ENCODE measurements around the gene PDLIM1.
"Not testable (repeated sequence)": the region's sequence is repeated elsewhere in the genome, so short reads cannot be mapped to it uniquely, and the experiment has no call there.

DNA sequence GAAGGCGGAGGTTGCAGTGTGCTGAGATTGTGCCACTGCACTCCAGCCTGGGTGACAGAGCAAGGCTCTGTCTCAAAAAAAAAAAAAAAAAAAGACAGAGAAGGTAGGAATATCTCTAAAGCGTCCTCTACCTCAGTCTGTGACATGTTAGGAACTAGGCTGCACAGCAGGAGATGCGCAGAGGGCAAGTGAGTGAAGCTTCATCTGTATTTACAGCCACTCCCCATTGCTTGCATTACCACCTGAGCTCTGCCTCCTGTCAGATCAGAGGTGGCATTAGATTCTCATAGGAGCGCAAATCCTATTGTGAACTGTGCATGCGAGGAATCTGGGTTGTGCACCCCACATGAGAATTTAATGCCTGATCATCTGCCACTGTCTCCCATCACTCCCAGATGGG lies 87.9 kb downstream of the PDLIM1 start:
- TF ChIP-seq, protein P1, sequence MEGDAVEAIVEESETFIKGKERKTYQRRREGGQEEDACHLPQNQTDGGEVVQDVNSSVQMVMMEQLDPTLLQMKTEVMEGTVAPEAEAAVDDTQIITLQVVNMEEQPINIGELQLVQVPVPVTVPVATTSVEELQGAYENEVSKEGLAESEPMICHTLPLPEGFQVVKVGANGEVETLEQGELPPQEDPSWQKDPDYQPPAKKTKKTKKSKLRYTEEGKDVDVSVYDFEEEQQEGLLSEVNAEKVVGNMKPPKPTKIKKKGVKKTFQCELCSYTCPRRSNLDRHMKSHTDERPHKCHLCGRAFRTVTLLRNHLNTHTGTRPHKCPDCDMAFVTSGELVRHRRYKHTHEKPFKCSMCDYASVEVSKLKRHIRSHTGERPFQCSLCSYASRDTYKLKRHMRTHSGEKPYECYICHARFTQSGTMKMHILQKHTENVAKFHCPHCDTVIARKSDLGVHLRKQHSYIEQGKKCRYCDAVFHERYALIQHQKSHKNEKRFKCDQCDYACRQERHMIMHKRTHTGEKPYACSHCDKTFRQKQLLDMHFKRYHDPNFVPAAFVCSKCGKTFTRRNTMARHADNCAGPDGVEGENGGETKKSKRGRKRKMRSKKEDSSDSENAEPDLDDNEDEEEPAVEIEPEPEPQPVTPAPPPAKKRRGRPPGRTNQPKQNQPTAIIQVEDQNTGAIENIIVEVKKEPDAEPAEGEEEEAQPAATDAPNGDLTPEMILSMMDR (IDR thresholded peaks at IDR 0.05): not testable (repeated sequence)
- TF ChIP-seq POLR2A, POLR2AphosphoS5, EP300 (IDR thresholded peaks at IDR 0.05): not testable (repeated sequence)
